ENCODE data around the gene SLC9A8.
"Not testable (repeated sequence)": the region's sequence is repeated elsewhere in the genome, so short reads cannot be mapped to it uniquely, and the experiment has no call there.

Gene SLC9A8

GRCh38 chr20:49850463-49851230 is 38.0 kb downstream of the SLC9A8 start:
- DNase-seq (ENCODE audit: low spot score), result no peak

GRCh38 chr20:49851231-49851705 is 38.6 kb downstream of the SLC9A8 start:
- DNase-seq (ENCODE audit: low spot score), result no peak

- DNase-seq (ENCODE audit: low spot score), result no peak
These were observed 39.4 kb downstream of the SLC9A8 start for GRCh38 chr20:49851991-49852390.

- DNase-seq (ENCODE audit: low spot score), result no peak
These were observed 40.0 kb downstream of the SLC9A8 start for GRCh38 chr20:49852522-49853080.

DNA sequence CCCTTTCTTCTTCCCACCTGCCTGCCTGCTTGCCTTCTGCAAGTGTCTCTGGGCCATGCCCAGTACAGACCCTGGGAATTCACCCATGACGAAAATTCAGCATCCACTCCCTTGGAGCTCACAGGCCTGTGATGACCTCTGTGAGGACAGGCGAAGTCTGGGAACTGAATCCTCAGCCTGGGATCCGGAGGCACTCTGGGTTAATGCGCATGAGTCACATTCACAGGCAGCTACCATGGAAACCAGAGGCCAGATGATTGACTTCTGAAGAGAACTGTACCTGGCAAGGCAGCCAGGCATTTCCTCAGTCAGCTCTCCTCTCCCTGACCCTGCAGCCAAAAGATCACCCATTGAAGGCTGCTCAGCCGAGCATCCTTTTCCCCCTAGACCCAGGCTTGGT is 41.0 kb downstream of the SLC9A8 start:
- no peak for DNase-seq (ENCODE audit: low spot score)

DNA sequence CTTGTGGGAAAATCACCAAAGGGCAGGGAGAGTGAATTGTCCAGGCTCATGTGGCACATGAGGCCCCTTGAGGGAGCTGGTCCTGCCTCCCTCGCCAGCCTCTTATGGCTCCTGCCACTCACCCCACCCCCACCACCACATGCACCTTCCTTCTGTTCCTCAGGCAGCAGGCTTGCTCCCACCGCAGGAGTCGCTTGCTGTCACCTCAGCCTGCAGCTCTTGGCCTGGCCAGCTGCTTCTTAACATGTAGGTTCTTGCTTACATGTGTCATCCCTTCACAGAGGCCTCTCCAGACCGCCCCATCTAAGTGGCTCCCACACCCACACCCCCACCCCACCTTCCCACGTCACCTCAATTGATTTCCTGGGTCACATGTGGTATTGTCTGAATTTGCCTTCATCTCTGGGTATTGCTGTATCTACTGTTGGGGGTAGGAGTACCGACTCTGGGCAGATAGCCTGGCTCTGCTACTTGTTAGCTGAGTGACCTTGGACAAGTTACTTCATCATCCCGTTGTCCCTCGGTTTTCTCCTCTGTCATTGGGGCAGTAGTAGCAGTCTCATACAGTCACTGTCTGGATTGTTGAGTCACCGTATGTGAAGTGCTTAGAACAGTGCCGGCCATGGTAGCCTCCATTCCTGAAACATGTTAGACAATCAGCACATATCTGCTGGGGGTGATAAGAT is 41.7 kb downstream of the SLC9A8 start:
- no peak for DNase-seq (ENCODE audit: low spot score)

GRCh38 chr20:49856904-49857303 is 44.3 kb downstream of the SLC9A8 start:
- DNase-seq (ENCODE audit: low spot score), result no peak

DNA sequence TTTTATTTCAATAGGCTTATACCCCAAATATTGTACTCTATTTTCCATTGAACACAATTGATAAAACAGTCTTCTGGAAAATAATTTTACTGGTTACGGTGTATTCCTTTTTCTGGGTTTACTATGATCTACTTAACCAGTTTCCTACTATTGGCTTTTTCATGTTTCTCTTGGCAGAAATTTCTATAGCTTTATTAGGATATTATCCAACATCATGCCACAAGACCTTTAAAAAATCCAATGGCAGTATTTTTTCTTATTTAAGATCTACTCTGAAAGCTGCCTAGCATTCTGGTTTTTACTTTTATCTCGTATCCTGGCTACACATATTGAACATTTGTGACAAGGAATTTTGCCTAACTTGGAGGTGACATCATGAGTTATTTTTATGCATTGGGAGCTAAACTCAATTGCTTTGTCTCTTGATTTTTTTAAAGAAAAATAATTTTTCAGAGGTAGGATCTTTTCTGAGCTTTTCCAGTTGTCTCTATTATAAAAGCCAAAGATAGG is 45.5 kb downstream of the SLC9A8 start:
- no peak for DNase-seq (ENCODE audit: low spot score)

DNA sequence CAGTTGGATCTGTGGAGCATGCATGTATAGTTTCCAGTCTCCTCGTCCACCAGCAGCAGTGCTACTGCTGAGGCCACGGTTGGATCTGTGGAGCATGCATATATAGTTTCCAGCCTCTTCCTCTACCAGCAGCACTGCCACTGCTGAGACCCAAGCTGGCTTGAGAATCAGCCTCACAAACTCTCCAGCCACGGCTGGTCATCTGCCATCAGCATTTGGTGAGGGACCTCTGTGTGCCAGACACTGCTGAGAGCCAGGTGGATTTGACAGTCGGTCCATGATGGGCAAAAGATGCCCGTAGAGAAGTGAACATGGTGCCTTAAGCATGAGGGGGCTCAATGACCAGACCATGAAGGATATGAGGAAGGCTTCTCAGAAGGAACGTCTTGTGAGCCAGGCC is 46.4 kb downstream of the SLC9A8 start:
- no peak for DNase-seq (ENCODE audit: low spot score)

DNA sequence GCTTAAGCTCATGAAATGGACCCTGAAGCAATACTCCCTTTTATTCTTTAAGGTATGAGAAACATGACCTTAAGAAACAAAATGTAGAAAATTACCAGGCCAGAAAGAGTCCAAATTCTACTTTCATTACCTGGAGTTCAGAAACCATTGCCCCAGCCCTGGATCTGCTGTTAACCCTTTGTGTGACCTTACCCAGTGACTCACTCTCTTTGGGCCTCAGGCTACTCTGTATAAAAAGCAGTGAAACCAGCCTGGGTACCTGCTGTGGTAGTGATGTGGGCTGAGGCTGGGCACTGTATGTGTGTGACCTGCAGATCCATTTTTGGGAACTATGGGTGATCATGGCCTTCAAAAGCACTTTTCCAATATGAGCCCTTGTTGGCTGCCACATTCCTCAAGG is 47.2 kb downstream of the SLC9A8 start:
- no peak for DNase-seq (ENCODE audit: low spot score)

DNA sequence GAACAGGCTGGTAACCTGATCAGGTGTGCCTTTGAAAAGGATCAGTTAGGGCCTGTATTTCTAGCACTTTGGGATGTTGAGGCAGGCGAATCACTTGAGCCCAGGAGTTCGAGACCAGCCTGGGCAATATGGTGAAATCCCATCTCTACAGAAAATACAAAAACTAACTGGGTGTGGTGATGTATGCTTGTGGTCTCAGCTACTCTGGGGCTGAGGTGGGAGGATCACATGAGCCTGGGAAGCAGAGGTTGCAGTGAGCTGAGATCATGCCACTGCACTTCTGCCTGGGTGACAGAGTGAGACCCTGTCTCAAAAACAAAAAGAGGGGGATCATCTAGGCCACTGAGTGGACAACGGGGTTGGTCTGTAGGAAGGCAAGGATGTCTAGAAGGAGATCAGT is 48.6 kb downstream of the SLC9A8 start:
- not testable (repeated sequence) for DNase-seq (ENCODE audit: low spot score)

GRCh38 chr20:49862607-49863200 is 50.1 kb downstream of the SLC9A8 start:
- DNase-seq (ENCODE audit: low spot score), result no peak

DNA sequence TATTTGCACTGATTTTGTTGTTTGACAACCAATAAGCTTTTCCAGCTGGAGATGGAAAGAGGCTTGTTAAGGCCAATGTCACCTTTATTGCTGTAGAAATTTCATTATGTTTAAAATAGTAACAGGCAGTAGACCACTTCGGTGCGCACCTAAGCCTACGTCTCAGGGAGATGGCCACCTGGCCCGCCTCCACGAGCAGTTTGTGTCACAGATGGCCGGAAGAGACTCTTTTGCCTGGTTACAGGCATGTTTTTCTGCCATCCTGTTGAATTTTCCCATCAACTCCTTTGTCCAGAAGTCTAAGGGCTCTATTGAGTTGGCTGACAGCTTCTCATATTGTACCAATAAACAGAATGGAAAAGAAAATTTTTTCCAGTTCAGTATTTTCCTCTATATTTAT is 51.0 kb downstream of the SLC9A8 start:
- no peak for DNase-seq (ENCODE audit: low spot score)

GRCh38 chr20:49865559-49865958 is 52.9 kb downstream of the SLC9A8 start:
- no peak for DNase-seq (ENCODE audit: low spot score)

DNA sequence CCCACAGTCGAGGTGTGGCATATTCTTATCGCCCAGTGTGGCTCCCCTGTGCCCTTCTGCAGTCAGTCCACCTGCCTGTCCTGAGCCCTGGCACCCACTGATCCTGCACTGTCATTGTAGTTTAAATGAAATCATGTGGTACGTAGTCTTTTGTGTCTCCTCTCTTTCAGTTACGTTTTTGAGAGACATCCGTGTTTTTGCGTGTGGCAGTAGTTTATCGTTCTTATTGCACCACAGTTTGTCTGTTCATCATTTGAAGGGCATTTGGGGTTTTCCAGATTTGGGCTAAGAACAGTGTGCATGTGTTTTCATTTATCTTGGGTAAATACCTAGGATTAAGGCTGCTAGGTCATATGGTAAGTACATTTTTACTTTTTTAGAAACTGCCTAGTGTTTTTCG is 53.4 kb downstream of the SLC9A8 start:
- no peak for DNase-seq (ENCODE audit: low spot score)

- DNase-seq (ENCODE audit: low spot score), result no peak
These were observed 55.0 kb downstream of the SLC9A8 start for GRCh38 chr20:49867453-49868215.

- no peak for DNase-seq (ENCODE audit: low spot score)
These were observed 55.9 kb downstream of the SLC9A8 start for GRCh38 chr20:49868538-49868937.

- DNase-seq (ENCODE audit: low spot score), result no peak
These were observed 56.3 kb downstream of the SLC9A8 start for GRCh38 chr20:49868964-49869363.

DNA sequence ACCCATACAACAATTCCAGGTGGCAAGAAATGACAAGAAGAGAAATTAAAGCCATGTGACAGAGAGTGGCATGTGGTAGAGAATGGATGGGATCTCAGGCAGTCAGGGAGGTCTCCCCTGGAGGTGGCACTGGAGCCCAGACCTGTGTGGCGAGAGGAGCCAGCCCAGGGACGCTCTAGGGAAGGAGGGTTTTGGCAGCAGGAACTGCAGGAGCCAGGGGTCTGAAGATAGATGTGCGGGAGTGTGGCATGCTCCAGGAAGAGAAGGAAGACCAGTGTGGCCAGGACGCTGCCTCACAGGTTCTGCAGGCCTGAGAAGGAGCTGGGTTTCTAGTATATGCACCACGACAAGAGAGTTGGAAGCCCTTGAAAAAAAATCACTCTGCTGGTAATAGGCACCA is 57.6 kb downstream of the SLC9A8 start:
- DNase-seq (ENCODE audit: low spot score), result no peak

- no peak for DNase-seq (ENCODE audit: low spot score)
These were observed 58.8 kb downstream of the SLC9A8 start for GRCh38 chr20:49871391-49871948.

- no peak for DNase-seq (ENCODE audit: low spot score)
These were observed 59.4 kb downstream of the SLC9A8 start for GRCh38 chr20:49872056-49872455.

DNA sequence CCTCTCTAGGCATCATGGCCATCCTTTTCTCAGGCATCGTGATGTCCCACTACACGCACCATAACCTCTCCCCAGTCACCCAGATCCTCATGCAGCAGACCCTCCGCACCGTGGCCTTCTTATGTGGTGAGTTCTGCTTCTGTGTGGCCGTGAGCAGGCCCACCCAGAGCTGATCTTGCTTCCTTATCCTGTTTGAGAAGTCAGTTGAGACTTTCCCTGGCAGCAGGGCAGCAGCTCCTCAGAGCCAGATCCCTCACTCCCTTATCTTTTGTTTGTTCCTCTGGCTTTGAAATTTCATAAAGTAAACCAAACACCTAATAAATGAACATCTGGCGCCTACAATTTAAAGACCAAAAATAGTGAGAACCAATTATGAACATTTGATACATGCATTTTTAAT is 62.1 kb downstream of the SLC9A8 start:
- DNase-seq (ENCODE audit: low spot score), result no peak
